Measurements from ENCODE around the gene CAMK1. TPM values are rescaled to one million over a fixed set of nuclear protein-coding genes. Genes with fewer than 3 reads are reported as not detected.
A peak's percentile ranks its signal among the peaks of the same experiment; 100 is the strongest.

CAMK1 gene
- total RNA-seq, 4 donors from 2014 or later = 54.5 to 81.3 (median 69.7) TPM

DNA sequence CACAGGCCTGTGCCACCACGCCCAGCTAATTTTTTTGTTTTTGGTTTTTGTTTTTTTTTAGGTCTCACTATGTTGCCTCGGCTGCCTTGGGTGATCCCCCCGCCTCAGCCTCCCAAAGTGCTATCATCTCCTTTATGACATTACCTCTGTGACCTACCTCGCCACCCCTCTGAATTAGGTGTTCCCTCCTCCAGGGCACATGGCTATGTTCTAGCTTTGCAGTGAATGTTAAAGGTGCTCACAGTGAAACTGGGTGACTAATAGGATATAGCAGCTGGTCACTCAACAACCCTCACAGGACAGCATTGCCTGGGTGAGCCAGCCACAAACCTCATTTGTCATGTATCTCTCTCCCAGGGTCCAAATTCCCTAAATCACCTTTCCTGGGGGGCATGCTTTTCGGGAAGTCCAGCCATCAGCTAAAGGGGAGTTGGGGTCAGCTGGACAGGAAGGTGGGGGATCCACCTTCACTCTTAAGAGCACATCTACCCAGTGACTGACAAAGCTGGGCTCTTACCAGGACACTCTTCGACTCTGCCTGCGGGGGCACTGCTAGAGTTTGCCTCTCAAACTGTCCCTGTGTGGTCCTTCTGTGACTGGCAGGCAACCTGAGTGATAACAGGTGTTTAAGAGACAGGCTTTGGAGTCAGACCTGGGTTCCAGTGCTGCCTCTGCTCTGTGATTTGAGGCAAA is 38.7 kb upstream of the CAMK1 start:
- Histone ChIP-seq H3K36me3 (peaks cover 3 to 46% of the 10 kb centered on the region in 2 donors), H3K27me3 (no peaks in the 10 kb centered on the region), H3K9me3 (no peaks in the 10 kb centered on the region), H3K4me3 (no peak overlapping the region), H3K4me1 (peaks cover 0 to 31% (median 8%) of the 10 kb centered on the region in 3 donors), H3K27ac (peak overlapping the region in 3 of 4 donors; percentile 93 to 98 (median 95))
- no peak for ATAC-seq
- 80 to 84% methylated on average over 1 to 4 of the region's 7 CpGs for WGBS, 2 donors (ENCODE audit: low coverage in 1 of 2)
- TF ChIP-seq POLR2AphosphoS5 (IDR thresholded peaks at IDR 0.05) (no peak), EP300 (IDR thresholded peaks at IDR 0.05) (no peak)
- TF ChIP-seq, protein P1, sequence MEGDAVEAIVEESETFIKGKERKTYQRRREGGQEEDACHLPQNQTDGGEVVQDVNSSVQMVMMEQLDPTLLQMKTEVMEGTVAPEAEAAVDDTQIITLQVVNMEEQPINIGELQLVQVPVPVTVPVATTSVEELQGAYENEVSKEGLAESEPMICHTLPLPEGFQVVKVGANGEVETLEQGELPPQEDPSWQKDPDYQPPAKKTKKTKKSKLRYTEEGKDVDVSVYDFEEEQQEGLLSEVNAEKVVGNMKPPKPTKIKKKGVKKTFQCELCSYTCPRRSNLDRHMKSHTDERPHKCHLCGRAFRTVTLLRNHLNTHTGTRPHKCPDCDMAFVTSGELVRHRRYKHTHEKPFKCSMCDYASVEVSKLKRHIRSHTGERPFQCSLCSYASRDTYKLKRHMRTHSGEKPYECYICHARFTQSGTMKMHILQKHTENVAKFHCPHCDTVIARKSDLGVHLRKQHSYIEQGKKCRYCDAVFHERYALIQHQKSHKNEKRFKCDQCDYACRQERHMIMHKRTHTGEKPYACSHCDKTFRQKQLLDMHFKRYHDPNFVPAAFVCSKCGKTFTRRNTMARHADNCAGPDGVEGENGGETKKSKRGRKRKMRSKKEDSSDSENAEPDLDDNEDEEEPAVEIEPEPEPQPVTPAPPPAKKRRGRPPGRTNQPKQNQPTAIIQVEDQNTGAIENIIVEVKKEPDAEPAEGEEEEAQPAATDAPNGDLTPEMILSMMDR (IDR thresholded peaks at IDR 0.05) = peak in 1 of 4 experiments; percentile 3

DNA sequence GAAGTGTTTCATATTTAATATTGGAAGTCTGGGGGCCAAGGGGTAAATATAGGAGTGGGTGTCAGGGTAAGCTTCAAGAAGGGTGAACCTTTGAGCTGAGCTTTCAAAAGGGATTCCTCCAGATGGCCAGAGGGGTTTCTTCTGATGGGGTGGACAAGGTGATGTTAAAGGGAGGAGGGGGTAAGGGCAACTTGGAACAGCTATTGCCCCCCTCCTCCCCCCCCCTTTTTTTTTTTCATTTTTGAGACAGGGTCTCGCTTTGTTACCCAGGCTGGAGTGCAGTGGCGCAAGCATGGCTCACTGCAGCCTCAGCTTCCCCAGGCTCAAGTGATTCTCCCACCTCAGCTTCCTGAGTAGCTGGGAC is 38.2 kb upstream of the CAMK1 start:
- WGBS, 2 donors (ENCODE audit: low coverage in 1 of 2) = no CpG with 5 or more reads among the region's 2 CpGs
- Histone ChIP-seq H3K4me3 (no peak overlapping the region), H3K27ac (peak overlapping the region in 2 of 4 donors; percentile 93 to 98), H3K36me3 (peaks cover 7 to 46% of the 10 kb centered on the region in 2 donors), H3K9me3 (no peaks in the 10 kb centered on the region), H3K4me1 (peaks cover 0 to 31% (median 8%) of the 10 kb centered on the region in 3 donors), H3K27me3 (no peaks in the 10 kb centered on the region)
- TF ChIP-seq POLR2A (IDR thresholded peaks at IDR 0.05) = no peak
- TF ChIP-seq EP300 (IDR thresholded peaks at IDR 0.05) = no peak
- no peak for TF ChIP-seq POLR2AphosphoS5 (IDR thresholded peaks at IDR 0.05)
- TF ChIP-seq, protein P1 (IDR thresholded peaks at IDR 0.05) = no peak
- ATAC-seq = no peak

DNA sequence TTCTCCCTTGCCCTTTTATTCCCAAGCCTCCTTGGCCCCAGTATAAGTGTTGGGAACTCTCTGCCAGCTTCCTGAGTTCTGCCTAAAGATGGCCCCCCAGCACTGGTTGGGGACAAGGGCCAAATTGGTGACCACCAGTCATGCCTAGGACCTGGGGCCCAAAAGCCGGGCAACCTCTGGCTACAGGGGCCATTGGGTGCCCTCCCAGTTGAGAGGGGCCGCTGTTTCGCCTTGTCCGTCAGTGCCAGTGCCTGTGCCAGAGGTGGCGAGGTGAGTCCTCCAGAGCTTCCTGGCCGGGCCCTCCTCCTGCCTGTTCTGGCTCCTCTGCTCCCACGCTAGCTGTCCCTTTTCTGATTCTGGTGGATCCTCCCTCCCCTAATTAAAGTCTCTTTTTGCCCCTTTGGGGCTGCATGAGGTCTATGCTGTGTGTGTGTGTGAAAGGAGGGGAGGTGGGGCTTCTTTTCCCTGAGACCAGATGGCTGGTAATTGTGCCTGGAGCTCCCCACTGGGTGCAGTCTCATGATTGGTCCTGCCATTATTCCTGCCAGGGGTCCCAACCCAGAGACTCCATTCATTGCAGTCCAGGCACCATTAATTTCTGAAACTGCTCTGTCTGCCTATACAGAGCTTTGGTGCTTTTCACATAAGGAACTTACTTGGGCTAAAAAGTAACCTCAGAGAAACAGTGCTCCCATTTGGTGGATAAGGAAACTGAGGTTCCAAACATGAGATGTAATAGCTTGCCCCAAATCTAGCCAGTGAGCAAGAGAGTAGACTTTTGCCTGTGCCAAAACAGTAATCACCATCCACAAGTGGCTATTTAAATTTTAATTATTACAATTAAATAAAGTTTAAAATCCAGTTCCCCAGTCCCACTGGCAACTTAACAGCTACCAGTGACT is 37.2 kb upstream of the CAMK1 start:
- TF ChIP-seq, protein P1 (IDR thresholded peaks at IDR 0.05) = no peak
- no peak overlapping the region for H3K27ac ChIP-seq
- H3K27me3 ChIP-seq = no peaks in the 10 kb centered on the region
- no peak for ATAC-seq
- WGBS, 2 donors (ENCODE audit: low coverage in 1 of 2) = 50 to 94% methylated on average over 1 to 6 of the region's 7 CpGs
- no peaks in the 10 kb centered on the region for H3K9me3 ChIP-seq
- peaks cover 7 to 53% of the 10 kb centered on the region in 2 donors for H3K36me3 ChIP-seq
- peaks cover 0 to 31% (median 8%) of the 10 kb centered on the region in 3 donors for H3K4me1 ChIP-seq
- no peak overlapping the region for H3K4me3 ChIP-seq

DNA sequence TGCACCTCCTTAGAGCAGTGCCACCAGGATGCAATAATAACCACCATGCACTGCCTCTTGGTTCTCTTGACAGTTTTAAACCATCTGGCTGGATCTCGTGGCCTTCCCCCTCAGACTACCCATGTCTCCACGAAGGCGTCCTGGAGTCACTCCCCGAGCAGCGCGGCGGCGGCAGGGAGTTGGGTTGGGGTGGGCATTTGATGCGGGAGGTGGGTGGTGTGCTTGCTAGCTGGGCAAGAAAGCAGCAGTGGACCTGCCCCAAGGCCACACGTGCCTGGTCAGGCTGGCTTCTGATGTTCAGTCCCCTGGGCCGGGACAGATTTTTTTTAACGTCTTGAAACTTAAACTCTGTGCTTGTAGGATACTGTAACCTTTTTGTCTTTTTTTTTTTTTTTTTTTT is 36.4 kb upstream of the CAMK1 start:
- WGBS, 2 donors (ENCODE audit: low coverage in 1 of 2) = 81% methylated on average over 5 of the region's 12 CpGs; no CpG with 5 or more reads in 1 of the 2 donors
- Histone ChIP-seq H3K36me3 (peaks cover 11 to 61% of the 10 kb centered on the region in 2 donors), H3K27ac (no peak overlapping the region), H3K4me1 (peaks cover 0 to 24% (median 7%) of the 10 kb centered on the region in 3 donors), H3K9me3 (no peaks in the 10 kb centered on the region), H3K27me3 (no peaks in the 10 kb centered on the region), H3K4me3 (no peak overlapping the region)
- TF ChIP-seq POLR2A (IDR thresholded peaks at IDR 0.05) (no peak), POLR2AphosphoS5 (IDR thresholded peaks at IDR 0.05) (no peak)
- TF ChIP-seq, protein P1 (IDR thresholded peaks at IDR 0.05) = no peak
- ATAC-seq = no peak
